GM19043 (cell line): ENCODE measurements around the gene ACOT7.

ENCODE experiments used
- ATAC-seq: cut with Tn5 transposase; IDR thresholded peaks from one replicate; pipeline ENCODE4 v1.9.1; 2021; ENCODE audit warnings: low read depth; ENCODE audit not compliant: unreplicated experiment

ACOT7 gene

DNA sequence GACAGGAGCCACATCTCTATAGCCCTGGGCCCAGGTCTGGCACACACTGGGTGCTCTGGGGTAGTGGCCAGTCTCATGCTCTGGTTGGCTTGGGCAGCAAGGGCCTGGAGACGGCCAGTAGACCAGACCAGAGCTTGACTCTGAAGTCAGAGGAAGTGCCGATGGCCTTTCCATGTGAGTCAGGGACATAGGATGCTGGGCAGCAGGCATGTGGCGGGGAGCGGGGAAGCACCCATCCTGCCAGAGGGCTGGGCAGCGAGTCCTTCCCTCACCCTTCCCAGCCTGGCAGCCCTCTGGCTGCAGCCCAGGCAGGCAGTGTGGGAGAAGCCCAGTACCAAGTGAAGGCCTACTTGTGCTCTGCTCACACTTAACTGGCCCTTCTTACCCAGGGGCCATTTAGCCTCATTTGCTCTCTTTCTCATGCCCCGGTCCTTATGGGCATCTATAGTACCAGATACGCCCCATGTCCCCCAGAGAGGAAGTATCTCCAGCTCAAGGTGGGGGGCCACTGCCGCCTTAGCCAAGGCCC is 136.0 kb downstream of the ACOT7 start:
- ATAC-seq: no peak

DNA sequence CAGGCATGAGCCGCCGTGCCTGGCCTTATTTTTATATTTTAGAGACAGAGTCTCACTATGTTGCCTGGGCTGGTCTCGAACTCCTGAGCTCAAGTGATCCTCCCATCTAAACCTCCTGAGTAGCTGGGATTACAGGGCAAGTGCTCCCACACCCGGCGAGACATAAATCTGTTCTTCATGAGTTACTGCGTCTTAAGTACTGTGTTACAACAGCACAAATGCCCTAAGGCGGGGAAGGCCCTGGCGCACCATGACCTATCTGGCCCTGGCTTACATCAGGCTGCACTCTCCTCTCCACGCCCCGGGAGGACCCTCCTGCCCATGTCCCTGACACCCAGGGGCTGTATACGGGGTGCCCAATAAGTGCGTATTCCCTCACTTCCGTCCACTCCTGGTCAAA is 136.9 kb downstream of the ACOT7 start:
- ATAC-seq: no peak

DNA sequence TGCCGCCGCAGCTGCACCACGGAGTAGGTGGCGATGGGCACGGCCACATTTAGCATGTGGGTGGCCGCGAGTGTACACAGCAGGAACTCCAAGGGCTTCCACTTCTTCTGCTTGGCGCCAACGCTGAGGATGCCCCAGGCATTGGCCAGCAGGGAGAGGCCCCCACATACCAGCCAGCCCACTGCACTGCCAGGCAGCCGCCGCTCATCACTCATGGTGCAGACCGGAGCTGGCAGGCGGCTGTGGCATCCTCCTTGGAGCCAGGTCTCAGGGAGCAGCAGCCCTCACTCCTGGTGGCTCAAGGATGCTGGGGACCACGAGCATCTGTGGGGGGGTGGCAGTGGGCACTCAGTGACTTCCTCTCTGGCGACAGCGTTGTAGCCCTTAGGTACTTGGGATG is 138.9 kb downstream of the ACOT7 start:
- ATAC-seq: no peak

DNA sequence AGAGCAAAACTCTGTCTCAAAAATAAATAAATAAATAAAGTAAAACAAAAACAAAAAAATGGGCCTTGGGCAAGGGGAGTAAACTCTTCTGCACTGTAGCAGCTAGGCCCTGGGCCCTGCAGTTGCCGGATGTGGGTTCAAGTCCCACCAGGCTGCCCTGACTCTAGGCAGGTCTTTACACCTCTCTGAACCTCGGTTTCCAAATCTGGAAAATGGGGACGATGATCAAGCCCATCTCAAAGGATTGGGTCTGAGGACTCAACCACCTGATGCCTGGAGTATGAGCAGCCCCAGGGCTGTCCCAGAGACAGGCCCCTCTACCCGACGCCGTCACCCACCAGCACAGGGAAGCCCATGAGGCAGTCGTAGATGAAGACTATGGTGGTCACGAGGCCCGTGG is 140.2 kb downstream of the ACOT7 start:
- no peak for ATAC-seq

DNA sequence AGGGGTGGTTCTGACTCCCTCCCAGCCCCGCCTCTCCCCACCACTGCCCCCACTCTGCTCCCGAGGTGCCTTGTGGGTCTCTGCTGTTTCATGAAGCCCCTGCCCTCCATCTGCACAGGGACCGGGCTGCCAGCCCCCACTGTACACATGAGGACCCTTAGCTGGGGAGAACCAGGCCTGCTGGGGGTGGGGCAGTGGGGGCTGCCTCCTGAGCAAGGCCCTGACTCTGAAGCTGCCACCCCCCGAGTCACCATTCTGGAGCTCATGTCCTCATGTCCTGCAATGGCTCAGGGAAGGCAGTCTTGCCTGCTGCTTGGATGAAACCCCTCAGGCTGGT is 141.2 kb downstream of the ACOT7 start:
- ATAC-seq: no peak

DNA sequence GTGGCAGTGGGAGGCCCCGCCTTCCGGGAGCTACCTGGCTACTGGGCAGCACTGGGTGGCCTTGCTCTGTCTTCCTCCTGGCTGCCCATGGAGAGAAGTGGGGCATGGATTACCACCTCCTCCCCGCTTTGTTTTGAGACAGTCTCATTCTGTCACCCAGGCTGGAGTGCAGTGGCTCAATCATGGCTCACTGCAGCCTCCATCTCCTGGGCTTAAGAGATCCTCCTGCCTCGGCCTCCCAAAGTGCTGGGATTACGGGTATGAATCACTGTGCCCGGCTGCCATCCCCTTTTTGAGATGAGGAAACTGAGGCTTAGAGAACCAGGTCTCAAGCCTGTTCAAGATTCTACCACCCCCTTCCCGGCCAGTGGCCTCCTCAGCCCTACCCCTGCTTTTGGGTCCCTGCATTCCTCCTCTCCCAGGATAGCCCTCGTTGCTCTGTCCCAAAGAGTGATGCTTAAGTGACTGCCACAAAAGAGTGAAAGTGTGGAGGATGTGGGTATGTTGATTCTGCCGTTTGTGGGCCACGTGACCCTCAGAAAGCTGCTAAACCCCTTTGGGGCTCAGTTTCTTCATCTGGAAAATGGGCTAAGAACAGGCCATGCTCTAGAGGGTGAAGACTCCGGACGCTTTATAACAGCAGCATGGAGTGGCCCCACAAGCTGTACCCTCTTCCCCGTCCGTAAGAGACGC is 141.7 kb downstream of the ACOT7 start:
- no peak for ATAC-seq

DNA sequence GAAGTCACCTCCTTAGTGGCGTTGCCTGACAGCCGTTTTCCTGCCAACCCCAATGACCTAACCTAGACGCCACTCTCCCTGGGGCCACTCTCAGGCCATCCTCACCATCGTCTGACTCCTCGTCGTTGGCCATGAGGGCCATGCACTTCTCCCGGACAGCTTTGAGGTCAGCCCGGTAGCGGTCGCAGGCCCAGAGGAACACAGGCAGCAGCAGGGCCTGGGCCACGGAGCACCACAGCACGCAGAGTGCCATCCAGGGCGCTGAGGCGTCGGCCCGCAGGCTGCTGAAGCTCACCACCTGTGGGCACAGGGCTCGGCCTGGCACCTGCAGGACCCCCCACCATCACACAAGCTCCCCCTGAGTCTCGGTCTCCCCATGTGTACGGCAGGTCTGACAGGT is 142.3 kb downstream of the ACOT7 start:
- no peak for ATAC-seq

DNA sequence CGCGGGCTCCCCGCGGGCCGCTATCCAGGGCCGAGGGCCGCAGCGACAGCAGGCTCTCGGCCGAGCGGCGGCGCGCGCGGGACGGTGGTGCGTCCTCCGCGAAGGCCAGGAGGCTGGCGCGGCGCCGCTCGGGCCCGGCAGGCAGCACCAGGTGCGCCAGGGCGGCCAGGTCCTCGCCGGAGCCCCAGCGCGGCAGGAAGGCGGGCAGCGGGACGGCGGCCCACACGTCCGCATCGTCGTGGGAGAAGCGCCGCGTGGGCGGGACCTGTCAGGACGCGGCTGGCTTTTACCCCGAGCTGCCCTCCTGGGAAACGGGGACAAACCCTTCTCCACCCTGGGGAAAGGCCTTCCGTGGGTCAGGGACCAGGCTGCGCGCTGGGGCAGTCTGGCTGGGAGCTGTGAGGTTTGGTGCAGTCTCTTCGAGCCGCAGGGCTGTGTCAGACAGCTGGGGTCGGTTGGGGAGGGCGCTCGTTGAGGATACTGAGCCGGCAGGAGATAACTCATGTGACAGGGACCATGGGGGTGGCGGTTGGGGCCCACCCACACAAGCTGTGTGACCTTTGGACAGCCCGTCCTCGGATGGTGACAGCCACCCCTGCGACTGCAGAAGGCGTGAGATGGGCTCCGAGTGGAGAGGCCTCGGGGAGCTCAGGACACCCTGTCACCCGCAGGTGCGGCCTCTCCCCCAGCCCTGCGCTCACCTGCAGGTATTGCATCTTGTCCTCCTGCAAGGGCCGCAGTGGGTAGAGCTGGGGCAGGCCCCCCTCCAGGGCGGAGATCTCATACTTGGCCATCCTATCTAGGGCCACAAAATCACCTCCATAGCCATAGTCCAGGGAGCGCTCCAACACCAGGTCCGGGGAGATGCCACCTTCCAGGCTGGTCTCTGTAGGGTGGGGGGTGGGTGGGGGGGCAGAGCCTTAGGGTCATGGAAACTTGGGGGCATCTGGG is 143.6 kb downstream of the ACOT7 start:
- no peak for ATAC-seq

DNA sequence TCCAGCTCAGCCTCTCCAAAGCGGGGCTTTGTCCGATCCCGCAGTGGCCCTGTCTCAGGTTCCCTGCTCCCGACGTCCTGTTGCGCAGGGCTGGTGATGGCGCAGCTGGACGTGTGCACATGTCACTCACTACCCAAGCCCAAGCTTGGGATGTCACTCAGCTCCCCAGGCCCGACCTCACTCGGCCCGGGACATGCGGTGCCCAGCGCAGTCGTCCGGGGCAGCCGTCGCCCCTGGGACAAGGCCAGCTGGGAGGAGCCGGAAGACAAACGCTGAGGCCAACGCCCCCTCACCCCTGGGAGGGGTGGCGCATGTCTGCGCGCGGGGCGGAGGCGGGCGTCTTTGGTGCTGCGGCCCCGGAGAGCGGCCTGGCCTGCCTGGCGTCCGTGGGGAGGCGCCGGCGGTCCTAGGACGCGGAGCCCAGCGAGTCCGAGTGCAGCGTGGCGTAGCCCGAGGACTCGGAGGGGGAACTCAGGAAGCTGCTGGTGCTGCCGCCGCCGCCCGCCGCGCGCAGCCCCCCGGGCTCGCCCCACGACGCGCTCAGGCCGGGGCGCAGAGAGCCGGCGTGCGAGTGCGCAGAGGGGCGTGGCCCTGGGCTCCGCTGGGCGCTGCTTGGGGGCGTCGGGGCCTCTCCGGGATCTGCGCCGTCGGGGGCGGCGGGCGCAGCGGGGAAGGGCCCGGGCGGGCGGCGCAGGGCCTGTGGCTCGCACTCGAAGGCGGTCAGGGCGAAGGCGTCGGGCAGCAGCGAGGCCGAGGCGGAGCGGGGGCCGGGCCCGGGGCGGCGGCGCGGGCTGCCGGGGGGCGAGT is 144.4 kb downstream of the ACOT7 start:
- no peak for ATAC-seq

DNA sequence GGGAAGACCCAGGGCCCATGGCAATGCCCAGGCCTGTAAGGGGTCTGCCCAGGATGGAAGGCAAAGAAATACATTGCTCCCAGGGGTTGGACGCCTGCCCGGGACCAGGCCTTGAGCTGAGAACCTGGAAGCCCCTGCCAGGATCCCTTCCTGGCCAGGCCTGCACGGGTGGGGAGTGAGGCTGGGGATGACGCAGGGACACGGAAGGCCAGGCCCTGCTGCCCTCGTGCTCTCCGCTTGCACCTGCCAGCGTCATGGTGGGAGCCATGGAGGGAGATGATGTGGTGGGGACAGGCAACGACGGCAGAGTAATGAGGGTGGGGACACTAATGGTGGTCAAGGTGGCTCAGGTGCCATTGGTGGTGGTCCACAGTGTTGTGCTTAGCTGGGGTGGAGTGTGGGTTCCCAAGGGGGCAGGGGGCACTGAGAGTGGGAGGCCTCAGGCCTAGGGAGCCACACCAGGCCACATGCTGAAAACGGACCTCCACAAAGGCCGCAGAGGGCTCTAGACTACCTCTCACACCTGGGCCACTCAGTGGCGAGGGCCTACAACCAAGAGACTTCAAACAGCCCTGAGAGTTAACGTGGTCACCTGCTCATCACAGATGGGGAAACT is 145.3 kb downstream of the ACOT7 start:
- ATAC-seq: no peak

DNA sequence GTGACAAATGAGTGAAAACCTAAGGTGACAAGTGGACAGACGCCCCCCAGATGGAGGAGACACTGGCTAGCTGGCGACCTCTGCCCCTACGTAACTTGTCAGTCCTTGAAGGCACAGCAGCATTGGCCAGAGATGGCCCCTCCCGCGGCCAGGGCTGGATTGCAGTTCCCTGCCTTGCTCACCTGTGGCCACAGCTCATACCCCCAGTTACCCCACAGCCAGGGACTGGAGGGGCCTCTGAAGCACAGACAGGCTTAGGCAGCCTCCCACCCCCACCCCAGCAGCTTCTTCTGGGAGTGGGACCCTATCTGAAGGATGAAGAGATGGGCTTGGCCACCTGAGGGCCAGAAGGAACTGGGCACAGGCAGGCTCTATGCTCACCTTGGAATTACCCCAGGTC is 145.9 kb downstream of the ACOT7 start:
- ATAC-seq: no peak

DNA sequence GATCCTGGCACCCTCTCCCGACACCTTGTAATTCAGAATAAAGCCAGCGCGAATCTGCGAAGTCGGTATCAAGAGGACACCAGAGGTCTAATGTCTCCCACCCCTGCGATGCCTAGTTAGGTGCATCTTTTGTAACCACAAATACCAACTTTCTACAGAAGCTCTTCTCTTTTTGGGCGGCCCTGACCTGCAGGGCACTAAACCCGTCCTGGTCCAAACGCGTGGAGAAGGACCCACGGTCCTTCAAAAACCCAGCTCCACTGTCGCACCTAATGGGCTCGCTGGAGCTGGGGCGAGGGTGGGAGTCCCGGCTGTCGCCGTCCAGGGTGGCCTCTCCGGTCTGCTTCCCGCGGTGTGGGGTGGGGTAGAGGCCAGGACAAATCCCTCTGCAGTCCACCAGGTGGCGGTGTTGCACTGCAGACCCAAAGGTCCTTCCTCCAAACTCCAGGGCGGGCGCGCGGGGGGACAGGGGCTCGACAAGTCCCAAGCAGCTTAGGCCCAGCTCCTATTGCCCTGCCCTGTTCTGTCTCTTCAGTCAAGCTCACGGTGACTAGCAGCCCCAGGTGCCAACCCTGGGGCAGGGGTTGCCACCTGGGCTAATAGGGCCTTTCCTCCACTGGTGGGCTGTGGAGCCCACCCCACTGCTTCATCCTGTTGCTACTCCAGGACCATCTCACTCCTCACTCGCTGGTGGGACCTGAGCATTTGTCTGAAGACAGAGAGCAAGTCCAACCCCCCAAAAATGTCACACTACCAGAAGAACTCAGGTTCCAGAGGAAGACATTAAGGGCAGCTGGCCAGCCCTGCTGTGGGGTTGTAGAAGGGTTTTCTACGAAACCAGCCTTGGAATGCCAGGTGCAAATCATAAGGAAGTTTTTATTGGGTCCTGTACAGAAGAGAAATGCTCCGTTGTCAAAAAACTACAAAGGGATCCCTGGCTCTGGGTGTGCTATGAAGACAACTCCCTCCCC is 146.8 kb downstream of the ACOT7 start:
- ATAC-seq: no peak

DNA sequence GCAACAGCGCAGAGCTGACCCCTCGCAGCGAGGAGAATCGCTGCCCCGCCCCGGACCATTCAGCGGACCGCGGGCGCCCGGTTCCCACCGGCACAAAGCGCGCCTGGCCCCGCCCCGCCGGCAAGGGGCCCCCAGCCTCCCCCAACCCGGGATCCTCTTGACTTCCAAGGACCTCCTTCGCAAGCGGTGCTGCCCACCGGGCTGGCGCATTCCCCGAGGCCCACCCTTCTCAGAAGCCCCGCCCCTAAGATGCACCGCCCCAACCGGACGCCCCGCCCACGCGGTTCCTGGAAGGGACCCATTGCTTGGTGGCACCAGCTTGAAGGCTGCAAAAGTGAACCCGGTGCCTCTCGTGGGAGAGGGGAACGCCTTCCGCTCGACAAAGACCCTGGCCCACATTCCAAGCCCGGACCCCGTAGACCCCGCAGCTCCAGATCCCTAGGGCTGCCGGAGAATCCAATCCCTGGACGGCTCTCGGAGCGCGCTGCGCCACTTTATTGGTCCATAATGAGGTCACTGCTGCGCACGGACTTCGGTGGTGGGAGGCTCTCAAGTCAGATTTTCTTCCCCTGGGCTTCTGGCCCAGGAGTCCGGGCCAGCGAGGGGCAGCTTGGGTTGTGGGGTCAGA is 147.6 kb downstream of the ACOT7 start:
- no peak for ATAC-seq

DNA sequence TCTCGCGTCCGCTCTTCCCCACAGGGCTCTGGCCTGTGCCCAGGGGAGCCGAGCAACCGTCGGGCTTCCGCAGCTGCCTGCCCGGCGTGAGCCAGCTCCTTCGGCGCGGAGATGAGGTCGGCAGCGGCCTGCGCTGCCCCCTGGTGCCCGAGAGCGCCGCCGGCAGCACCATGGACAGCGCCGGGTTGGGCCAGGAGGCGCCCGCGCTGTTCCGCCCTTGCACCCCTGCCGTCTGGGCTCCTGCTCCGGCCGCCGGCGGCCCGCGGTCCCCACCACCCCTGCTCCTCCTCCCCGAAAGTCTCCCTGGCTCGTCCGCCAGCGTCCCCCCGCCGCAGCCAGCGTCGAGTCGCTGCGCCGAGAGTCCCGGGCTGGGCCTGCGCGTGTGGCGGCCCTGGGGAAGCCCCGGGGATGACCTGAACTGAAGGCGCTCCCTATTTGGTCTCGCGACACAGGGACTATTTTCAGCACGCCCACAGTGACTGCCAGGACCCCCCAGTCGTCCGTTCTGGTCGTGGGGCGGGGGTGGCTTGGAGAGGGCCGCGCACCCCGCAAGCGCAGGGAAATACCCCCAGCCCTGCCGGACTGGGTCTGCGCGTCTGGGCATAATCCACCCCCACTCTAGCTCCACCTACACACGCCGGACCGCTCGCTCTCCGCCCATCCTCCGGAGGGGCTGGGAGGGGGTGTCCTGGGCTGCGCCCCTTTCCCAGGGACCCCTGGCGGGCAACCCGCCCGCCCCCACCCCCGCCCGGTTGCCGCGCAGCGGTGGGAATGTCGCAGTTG is 148.3 kb downstream of the ACOT7 start:
- peak; percentile 49 for ATAC-seq

DNA sequence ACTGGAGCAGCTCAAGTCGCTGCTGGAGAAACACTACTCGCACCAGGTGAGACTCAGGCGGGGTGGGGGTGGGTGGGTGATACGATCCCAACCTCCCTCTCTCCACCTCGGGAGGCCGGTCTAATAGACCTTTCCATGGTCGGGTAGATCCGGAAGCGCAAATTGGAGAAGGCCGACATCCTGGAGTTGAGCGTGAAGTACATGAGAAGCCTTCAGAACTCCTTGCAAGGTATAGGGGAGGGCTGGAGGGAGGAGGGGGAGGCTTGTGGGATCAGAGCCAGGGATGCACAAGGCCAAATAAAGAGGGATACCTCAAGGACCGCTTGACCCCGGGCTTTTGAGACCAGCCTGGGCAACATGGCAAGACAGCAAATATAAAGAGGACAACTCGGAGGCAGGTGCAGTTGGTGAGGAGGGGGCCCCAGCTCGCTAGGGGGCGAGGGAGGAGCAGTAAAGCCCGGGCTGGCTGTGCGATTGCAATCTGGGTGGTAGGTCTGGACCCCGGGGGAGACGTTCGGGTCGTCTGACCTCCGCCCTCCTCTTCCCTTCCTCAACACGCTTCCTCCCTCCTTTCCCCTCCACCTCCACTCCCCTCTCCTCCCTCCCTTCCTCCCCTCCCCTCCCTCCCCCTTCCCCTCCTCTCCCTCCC is 149.0 kb downstream of the ACOT7 start:
- ATAC-seq: no peak

DNA sequence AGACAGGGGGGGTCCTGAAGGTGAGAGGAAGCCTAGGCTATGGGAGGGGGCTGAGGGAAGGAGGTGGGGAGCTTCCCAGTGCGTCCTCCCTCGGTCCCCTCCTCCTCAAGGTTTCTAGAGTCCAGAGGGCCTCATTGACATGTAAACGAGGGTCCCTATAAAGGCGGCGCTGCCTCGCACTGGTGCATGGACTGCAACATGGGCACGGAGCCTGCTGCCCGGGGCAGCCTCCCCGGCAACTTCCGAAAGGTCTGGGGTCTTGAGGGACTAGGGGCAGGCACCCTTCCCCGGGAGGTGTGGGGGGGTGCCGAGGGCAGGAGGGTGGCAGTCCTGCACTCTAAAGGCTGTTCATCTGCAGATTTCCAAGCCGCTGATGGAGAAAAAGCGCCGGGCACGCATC is 149.6 kb downstream of the ACOT7 start, which contains the start of gene HES3:
TSS of gene HES3 (plus strand) at position 187 of the 400 bp plus-strand sequence. CDS start at position 374, 187 bp downstream.
- no peak for ATAC-seq

DNA sequence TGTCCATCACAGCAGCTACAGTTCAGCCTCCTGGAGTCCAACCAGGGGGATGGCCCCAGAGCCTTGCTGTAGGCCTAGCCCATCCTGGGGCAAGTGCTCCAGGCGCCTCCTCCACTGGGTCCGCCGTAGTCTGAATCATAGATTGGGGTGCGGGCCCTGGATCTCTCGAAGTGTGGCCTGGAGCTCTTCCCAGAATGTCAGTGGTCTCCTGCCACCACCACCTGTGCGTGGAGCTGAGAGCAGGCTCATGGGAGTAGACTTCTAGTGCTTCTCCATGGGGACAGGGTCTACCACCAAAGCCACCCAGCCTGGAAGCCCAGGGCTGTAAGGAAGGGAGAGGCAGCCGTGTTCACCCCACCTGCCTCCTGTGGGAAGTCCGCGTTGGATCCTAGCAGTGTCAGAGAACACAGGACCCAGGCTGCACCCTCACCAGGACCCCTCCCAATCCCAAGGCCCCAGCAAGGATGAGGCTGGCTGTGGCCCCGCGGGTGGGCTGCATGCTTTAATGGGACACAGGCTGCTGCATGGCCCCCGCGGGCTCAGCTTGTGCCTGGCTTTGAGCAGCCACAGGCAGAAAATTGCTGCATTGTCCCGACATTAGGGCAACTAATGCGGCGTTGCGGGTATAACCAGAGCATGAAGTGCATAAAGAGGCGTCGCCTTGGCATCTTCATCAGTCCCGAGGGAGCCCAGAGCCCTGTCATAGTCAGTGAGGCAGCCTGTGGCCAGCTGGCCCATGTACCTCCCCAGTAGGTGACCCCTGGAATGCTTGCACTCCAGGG is 150.3 kb downstream of the ACOT7 start:
- ATAC-seq: no peak
